HG03378 (cell line): ENCODE data around the gene UNC93B1.
"Not testable (repeated sequence)": the region's sequence is repeated elsewhere in the genome, so short reads cannot be mapped to it uniquely, and the experiment has no call there.

Experiments used
- ATAC-seq: cut with Tn5 transposase; IDR thresholded peaks from one replicate; pipeline ENCODE4 v1.9.1; 2021; ENCODE audit warnings: mild to moderate bottlenecking, moderate library complexity; ENCODE audit not compliant: unreplicated experiment

Gene UNC93B1

DNA sequence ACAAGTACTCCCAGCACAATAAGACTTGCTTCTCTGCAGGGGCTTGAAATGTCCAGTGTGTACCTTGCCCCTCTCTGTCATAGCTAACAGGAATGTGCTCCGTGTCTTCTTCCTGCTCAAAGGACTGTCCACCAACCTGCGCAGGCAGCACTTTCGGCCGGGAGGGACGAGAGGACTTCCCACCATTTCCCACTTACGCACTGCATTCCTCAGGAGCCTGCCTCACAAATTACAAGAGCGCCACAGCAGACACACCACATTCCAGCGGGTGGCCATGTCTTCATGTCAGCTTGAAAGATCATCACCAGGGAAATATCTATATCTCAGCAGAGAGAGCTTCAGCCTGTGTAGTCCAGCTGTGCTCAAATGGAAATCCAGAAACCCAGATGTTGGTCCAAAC, 53.2 kb downstream of the UNC93B1 start:
- ATAC-seq: not testable (repeated sequence)

DNA sequence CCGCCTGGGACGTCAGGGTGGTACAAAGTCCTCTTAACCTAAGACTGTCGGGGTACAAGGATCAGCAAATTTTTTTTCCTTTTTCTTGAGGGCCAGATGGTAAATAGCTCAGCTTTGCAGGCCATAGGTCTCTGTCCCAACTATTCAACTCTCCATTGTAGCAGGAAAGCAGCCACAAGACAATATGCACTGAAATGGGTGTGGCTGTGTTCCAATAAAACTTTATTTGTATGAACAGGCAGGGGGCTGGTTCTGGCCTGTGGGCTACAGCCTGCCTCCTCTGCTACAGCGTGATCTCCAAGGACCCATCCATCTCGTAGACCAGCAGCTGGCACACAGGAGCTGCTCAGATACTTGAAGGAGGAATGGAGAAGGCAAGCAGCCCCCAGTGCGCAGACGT, 56.1 kb downstream of the UNC93B1 start:
- ATAC-seq: not testable (repeated sequence)

DNA sequence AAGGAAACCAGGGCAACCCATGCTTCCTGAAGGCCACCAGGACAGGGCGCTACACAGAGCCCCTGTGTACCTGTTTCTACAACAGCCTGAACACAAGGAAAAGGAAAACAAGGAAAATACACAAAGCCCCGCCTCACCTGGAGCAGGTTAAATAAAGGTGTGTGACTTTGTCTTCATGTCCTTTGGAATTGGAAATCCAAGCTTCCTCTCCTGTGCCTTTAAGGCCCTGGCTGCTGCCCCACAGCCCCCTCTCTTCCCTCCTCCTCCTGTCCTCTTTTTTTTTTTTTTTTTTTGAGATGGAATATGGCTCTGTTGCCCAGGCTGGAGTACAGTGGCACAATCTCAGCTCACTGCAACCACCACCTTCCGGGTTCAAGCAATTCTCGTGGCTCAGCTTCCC, 57.5 kb downstream of the UNC93B1 start:
- not testable (repeated sequence) for ATAC-seq

DNA sequence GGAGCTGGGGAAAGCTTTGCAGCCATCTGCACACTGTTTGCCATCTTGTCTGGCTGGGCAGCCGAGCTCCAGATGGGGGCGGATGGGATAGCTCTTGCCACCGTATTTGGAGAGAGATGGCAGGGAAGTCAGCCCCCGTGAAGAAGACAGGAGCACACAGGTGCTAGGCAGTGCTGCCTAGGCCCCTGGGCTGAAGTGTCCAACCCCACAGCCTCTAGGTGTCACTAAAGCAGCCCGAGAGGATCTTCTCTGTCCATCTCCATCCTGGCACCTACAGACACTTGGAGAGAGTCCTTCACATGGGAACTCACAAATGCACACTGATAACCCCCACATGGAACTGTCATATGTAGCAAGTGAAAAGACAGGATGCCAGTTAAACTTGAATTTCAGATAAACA, 60.5 kb downstream of the UNC93B1 start:
- not testable (repeated sequence) for ATAC-seq
